AG04450 (cell line): ENCODE measurements around the gene BMS1. TPM values are rescaled to one million over a fixed set of nuclear protein-coding genes. Genes with fewer than 3 reads are reported as not detected.
A peak's percentile ranks its signal among the peaks of the same experiment; 100 is the strongest.
"Not testable (repeated sequence)": the region's sequence is repeated elsewhere in the genome, so short reads cannot be mapped to it uniquely, and the experiment has no call there.

Experiments used
- CTCF ChIA-PET: fragments of 300-600, 350-600 bp; formaldehyde crosslinking; extraction: SDS; loops from one replicate; lab custom pipeline; 2022; ENCODE audit warnings: antibody characterized with exemption, inconsistent platforms; lab: Charles Lee
- POLR2A ChIA-PET: fragments of 350-600 bp; formaldehyde crosslinking; extraction: SDS; loops from one replicate; lab custom pipeline; 2021; ENCODE audit warnings: antibody characterized with exemption, inconsistent platforms; lab: Yijun Ruan, JAX
- DNase-seq: peaks from one replicate; pipeline ENCODE4 v3.0.0-alpha.2; 2011; ENCODE audit warnings: low read depth, low spot score
- H3K27ac ChIP-seq: one replicate; pipeline ENCODE4 v1.5.1; 2012; ENCODE audit warnings: low read depth, low read length, control low read depth
- H3K27me3 ChIP-seq: one replicate; pipeline ENCODE4 v1.6.0; 2012; ENCODE audit warnings: low read length; ENCODE audit not compliant: control insufficient read depth, insufficient read depth
- H3K4me3 ChIP-seq: 2 replicates; pipeline ENCODE4 v1.5.1; 2011; ENCODE audit warnings: mild to moderate bottlenecking, low read depth, low read length, control low read depth
- H3K9me3 ChIP-seq: 2 replicates; pipeline ENCODE4 v1.5.1; 2012; ENCODE audit warnings: low read length; ENCODE audit not compliant: control insufficient read depth, insufficient read depth
- CTCF ChIP-seq: IDR thresholded peaks from 2 replicates; pipeline ENCODE4 v1.5.1; 2011; ENCODE audit warnings: low read depth, low read length, control low read depth, inconsistent platforms
- polyA plus RNA-seq: library from polyadenylated mRNA; depleted of rRNA; stranded (reverse); fragments of >200 nt; gene quantifications from 2 replicates; pipeline ENCODE4 v1.2.3, GENCODE V29; 2011

The BMS1 gene
- polyA plus RNA-seq, 1 experiment = 7.4 TPM

- ChIA-PET POLR2A (no interaction called here), CTCF (no interaction called here)
- H3K4me3 ChIP-seq = no peak overlapping the region
- no peak overlapping the region for H3K27ac ChIP-seq
- DNase-seq = no peak
- H3K27me3 ChIP-seq = no peaks in the 10 kb centered on the region
- no peaks in the 10 kb centered on the region for H3K9me3 ChIP-seq
- TF ChIP-seq CTCF = peak; percentile 20; the same call in 1 of the 2 replicates
These were observed 44.6 kb downstream of the BMS1 start for GRCh38 chr10:42827201-42827600.

- H3K27ac ChIP-seq, H3K4me3 ChIP-seq, DNase-seq, H3K27me3 ChIP-seq, POLR2A ChIA-PET, CTCF ChIA-PET, H3K9me3 ChIP-seq: not testable (repeated sequence)
These were observed 45.8 kb downstream of the BMS1 start for GRCh38 chr10:42828391-42828790.

- Histone ChIP-seq H3K27ac (no peak overlapping the region), H3K9me3 (no peaks in the 10 kb centered on the region), H3K27me3 (no peaks in the 10 kb centered on the region), H3K4me3 (no peak overlapping the region)
- CTCF ChIA-PET = no interaction called here
- no peak for DNase-seq
- no peak for TF ChIP-seq CTCF
- POLR2A ChIA-PET = no interaction called here
These were observed 47.6 kb downstream of the BMS1 start for GRCh38 chr10:42830237-42830636.

GRCh38 chr10:42836096-42836495 lies 53.5 kb downstream of the BMS1 start:
- TF ChIP-seq CTCF = no peak
- no peaks in the 10 kb centered on the region; the same call in 1 of the 2 replicates for H3K9me3 ChIP-seq
- no peak for DNase-seq
- H3K27ac ChIP-seq = no peak overlapping the region
- H3K27me3 ChIP-seq = peaks cover 2% of the 10 kb centered on the region
- CTCF ChIA-PET = no interaction called here
- POLR2A ChIA-PET = no interaction called here
- no peak overlapping the region for H3K4me3 ChIP-seq

GRCh38 chr10:42836771-42837468 lies 54.3 kb downstream of the BMS1 start:
- CTCF ChIA-PET = no interaction called here
- peak overlapping the region; percentile 45 for H3K4me3 ChIP-seq
- POLR2A ChIA-PET = no interaction called here
- peak; percentile 29 for TF ChIP-seq CTCF
- no peak for DNase-seq
- H3K27me3 ChIP-seq = peaks cover 2% of the 10 kb centered on the region
- no peak overlapping the region for H3K27ac ChIP-seq
- H3K9me3 ChIP-seq = no peaks in the 10 kb centered on the region; the same call in 1 of the 2 replicates

- H3K9me3 ChIP-seq, H3K27me3 ChIP-seq, H3K4me3 ChIP-seq, POLR2A ChIA-PET, H3K27ac ChIP-seq, CTCF ChIA-PET, DNase-seq: not testable (repeated sequence)
These were observed 62.2 kb downstream of the BMS1 start for GRCh38 chr10:42844810-42845209.

GRCh38 chr10:42847261-42847660 lies 64.7 kb downstream of the BMS1 start:
- DNase-seq, H3K4me3 ChIP-seq, CTCF ChIA-PET, H3K27ac ChIP-seq, POLR2A ChIA-PET, H3K27me3 ChIP-seq, H3K9me3 ChIP-seq: not testable (repeated sequence)
